NCI-H146 (cell line): Measurements from ENCODE around the gene NDE1.

Experiments
- DNase-seq: peaks from one replicate; lab custom pipeline; 2025; lab: John Stamatoyannopoulos, UW

The NDE1 gene

DNA sequence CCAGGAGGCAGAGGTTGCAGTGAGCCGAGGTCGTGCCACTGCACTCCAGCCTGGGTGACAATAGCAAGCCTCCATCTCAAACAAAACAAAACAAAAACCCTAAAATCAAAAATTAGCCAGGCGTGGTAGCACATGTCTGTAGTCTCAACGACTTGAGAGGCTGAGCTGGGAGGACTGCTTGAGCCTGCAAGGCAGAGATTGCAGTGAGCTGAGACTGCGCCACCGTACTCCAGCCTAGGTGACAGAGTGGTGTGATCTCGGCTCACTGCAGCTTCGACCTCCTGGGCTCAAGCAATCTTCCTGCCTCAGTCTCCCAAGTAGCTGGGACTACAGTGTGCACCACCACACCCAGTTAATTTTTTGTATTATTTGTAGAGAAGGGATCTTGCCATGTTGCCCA is 119.2 kb downstream of the NDE1 start:
- DNase-seq, result no peak

DNA sequence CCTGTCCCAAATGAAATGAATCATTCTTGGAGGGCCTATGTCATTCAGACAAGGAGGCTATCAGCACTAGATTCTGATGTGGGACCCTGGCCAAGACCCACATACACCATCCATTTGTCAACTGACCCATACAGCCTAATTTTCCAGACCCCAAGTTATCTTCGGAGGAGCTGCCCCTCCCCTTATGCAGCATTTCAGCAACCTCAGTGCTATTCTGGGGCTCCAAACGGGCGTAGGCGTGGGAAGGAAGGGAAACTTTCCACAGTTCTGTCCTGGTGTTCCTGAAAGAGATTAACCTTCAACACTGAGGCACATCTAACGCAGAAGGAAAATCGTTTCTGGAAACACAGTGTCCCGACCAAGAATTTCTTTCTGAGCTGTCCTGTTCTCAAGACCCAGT is 120.1 kb downstream of the NDE1 start:
- DNase-seq, result no peak

DNA sequence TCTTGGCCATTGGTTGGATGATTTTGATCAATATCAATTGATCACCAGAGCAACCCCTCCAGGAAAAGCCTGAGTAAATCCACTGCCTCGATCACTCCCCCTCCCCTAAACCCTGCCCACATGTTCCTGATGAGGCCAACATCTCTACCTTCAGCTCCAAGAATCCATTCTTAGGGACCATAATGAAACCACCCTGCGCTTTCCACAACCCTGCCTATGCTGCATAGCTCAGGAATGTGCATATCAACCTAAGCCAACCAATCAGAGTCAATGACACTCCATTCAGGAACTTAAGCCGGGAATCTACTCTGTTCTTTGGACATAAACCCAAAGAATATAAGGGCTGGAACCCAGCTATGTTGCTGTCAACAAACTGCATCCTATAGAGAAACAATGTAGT is 120.5 kb downstream of the NDE1 start:
- DNase-seq, result no peak

DNA sequence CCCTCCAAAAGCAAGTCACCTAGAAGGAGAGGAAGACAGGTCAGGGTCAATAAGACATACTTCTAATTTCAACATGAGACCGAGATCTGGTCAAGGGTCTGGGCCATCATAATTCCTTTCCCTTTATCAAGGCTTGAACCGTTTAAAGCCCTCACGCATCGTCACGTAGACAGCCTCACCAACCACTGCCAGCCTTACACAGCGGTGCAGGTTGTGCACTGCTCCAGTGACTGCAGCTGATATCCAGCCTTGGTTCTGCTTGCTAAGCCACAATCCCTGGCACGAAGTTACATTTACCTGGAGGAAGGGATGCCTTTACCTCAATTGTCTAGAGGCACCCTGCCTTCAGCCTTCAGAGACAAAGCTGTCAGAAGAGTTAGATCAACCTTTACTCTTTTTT is 121.6 kb downstream of the NDE1 start:
- no peak for DNase-seq

DNA sequence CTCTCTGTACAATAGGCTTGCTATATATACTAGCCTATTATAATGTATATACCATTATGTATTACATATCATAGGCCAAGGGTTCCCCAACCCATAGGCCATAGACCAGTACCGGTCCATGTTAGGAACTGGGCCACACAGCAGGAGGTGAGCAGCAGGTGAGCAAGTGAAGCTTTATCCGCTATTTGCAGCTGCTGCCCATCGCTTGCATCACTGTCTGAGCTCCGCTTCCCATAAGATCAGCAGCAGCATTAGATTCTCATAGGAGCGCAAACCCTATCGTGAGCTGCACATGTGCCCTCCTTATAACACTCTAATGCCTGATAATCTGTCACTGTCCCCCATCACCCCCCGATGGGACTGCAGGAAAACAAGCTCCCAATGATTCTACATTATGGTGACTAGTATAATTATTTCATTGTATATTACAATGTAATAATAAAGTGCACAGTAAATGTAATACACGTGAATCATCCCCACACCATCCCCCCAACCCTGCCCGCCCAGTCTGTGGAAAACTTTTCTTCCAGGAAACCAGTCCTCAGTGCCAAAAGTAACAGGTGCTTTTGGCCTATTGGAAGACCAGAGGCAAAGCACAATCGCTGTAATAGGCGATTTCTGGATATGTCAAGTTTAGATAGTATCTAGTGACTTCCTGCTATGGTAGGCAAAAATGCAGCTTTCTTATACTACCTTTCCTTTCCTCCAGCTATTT is 122.7 kb downstream of the NDE1 start:
- DNase-seq, result no peak

DNA sequence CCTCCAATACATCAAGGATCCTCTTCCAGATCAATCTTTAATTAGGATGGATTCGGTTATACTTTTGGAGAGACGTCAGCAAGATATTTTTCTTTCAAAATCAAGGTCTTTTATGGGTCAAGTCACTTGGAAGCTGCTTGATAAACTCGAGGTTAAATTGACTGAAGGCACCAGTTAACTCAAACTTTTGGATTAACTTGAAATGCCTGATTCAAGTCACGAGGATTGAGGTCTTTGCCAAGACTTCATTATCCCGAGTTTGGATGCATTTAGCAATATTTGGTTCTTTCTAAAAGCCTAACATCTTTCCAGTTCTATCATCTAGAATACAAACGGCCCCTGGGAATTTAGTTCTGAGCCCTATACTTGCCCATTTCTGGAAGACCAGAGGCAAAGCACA is 123.9 kb downstream of the NDE1 start:
- DNase-seq, result no peak

DNA sequence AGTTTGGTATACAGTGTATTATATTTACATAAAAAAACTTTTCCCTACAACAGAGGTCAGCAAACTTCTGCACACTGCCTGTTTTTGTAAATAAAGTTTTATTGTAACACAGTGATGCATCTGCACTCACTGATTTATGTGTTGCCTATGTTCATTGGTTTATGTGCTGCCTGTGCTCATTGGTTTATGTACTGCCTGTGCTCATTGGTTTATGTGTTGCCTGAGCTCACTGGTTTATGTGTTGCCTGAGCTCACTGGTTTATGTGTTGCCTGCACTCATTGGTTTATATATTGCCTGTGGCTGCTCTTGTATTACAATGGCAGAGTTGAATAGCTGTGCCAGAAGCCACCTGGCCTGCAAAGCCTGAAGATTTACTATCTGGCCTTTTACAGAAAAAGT is 125.2 kb downstream of the NDE1 start:
- no peak for DNase-seq

DNA sequence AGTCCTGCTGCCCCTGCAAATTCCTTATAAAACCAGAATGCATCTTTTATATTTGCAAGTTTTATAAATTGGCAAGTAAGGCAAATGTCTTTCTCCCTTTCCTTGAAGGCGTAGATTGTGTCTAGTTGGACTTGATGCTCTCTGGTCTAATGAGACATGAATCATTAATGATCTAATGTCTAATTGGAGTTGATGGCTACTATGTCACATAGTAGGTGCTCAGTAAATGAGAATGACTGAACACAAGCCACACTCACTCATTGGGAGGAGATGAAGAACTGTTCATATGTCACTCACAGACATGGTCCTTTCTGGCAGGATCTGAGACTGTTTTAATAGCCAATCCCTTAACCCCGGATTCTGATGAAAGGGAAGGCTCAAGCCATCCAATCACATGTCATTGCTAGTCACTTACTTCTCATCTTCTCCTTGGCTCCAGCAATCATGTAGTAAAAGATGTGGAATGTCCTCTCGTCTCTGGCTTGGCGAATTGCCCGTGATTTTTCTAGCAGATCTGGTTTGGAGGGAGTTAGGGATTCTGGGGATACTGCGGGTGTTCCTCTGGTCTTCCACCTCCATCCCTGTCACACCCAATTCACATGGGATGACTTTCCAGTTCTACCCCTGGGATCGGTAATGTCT is 125.7 kb downstream of the NDE1 start:
- no peak for DNase-seq
